ENCODE results near the gene KDM1A.

- TF ChIP-seq POLR2AphosphoS5 (IDR thresholded peaks at IDR 0.05), result no peak
- TF ChIP-seq POLR2A (IDR thresholded peaks at IDR 0.05), result no peak
- TF ChIP-seq CTCF (IDR thresholded peaks at IDR 0.05), result no peak
Observed at GRCh38 chr1:23074012-23074411, 54.7 kb downstream of the KDM1A start.

Data from transverse colon (tissue), 4 donors.